ENCODE data around the gene MATN3. TPM values are rescaled to one million over a fixed set of nuclear protein-coding genes. Genes with fewer than 3 reads are reported as not detected.

Gene MATN3
- total and polyA plus RNA-seq, 8 donors, result 0.53 to 7.0 (median 0.87) TPM; not detected in 3

DNA sequence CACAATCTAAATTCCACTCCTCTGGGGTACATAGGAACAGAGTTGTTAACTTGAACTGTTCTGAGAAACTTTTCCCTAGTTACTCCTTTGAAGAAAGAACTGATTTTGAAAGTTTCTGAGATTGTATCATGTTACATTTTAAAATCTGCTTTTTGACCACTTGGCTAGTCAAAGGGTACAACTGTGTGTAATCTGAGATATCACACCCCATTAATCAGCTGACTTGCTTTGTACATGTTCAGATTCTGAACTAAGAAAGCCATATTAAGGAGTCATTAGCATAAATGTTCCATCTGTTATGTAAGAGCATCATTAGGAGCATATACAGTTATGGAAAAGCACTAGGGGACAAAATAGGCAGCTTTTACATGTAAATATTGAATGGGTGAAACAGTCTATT is 18.7 kb downstream of the MATN3 start:
- DNase-seq, result no peak
- H3K9me3 ChIP-seq, result no peaks in the 10 kb centered on the region
- no peak for TF ChIP-seq POLR2AphosphoS5 (IDR thresholded peaks at IDR 0.05)
- TF ChIP-seq EP300 (IDR thresholded peaks at IDR 0.05), result no peak
- TF ChIP-seq POLR2A (IDR thresholded peaks at IDR 0.05), result no peak
- TF ChIP-seq, protein P1, sequence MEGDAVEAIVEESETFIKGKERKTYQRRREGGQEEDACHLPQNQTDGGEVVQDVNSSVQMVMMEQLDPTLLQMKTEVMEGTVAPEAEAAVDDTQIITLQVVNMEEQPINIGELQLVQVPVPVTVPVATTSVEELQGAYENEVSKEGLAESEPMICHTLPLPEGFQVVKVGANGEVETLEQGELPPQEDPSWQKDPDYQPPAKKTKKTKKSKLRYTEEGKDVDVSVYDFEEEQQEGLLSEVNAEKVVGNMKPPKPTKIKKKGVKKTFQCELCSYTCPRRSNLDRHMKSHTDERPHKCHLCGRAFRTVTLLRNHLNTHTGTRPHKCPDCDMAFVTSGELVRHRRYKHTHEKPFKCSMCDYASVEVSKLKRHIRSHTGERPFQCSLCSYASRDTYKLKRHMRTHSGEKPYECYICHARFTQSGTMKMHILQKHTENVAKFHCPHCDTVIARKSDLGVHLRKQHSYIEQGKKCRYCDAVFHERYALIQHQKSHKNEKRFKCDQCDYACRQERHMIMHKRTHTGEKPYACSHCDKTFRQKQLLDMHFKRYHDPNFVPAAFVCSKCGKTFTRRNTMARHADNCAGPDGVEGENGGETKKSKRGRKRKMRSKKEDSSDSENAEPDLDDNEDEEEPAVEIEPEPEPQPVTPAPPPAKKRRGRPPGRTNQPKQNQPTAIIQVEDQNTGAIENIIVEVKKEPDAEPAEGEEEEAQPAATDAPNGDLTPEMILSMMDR (IDR thresholded peaks at IDR 0.05), result no peak
- H3K36me3 ChIP-seq, result no peaks in the 10 kb centered on the region
- peaks cover 0 to 3% (median 0%) of the 10 kb centered on the region in 3 donors for H3K27me3 ChIP-seq
- H3K4me1 ChIP-seq, result peaks cover 5 to 21% (median 17%) of the 10 kb centered on the region in 4 donors
- intact Hi-C loops (cut with DNase I; ENCODE audit: low total_unique reads), result no loop called here
- H3K4me3 ChIP-seq, result no peak overlapping the region
- H3K27ac ChIP-seq, result no peak overlapping the region

DNA sequence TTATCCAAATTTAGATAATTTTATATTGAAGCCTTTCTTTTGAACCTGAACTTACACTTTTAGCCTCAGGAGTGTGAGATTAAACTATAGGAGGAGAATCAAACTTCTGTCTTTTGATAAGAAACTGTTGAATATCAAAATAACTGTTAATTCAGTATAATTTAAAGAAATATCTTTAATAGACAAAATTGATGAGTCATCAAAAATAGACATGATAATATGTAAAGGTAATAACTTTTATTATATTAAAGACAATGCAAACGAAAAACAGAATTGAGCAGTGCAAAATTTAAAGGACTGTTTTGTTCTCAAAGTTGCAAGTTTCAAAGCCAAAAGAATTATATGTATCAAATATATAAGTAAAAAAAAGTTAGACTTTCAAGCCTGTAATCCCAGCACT is 20.6 kb downstream of the MATN3 start:
- H3K9me3 ChIP-seq, result no peaks in the 10 kb centered on the region
- peaks cover 0 to 3% (median 0%) of the 10 kb centered on the region in 3 donors for H3K27me3 ChIP-seq
- H3K4me1 ChIP-seq, result peaks cover 5 to 29% (median 20%) of the 10 kb centered on the region in 4 donors
- H3K27ac ChIP-seq, result no peak overlapping the region
- no peak overlapping the region for H3K4me3 ChIP-seq
- 83 to 94% (median 84%) methylated on average over 1 of the region's 1 CpG for WGBS, 5 donors
- TF ChIP-seq, protein P1 (IDR thresholded peaks at IDR 0.05), result no peak
- TF ChIP-seq POLR2A (IDR thresholded peaks at IDR 0.05) (no peak), POLR2AphosphoS5 (IDR thresholded peaks at IDR 0.05) (no peak), EP300 (IDR thresholded peaks at IDR 0.05) (no peak)
- no peaks in the 10 kb centered on the region for H3K36me3 ChIP-seq
- no peak for DNase-seq
- intact Hi-C loops (cut with DNase I; ENCODE audit: low total_unique reads), result no loop called here

DNA sequence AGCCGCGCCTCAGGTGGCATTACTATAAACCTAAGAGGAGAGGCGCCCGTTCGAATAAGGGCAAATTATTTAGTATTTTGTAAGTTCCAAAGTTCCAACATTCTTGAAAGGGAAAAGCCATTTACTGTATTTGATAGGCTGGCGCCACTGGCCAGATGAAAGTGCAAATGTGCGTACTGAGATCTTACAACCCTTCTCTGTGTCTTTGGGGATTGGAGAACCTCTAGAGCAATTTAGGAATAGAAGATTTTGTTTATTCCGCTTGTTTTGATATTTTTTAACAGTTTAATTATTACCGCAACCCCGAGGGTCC is 22.1 kb downstream of the MATN3 start:
- intact Hi-C loops (cut with DNase I; ENCODE audit: low total_unique reads), result no loop called here
- TF ChIP-seq, protein P1 (IDR thresholded peaks at IDR 0.05), result peak in 1 of 7 experiments; percentile 2
- TF ChIP-seq POLR2A (IDR thresholded peaks at IDR 0.05), result no peak
- Histone ChIP-seq H3K4me1 (peaks cover 5 to 29% (median 20%) of the 10 kb centered on the region in 4 donors), H3K27ac (peak overlapping the region; percentile 64 to 85 (median 69)), H3K27me3 (peaks cover 0 to 3% (median 0%) of the 10 kb centered on the region in 3 donors), H3K4me3 (peak overlapping the region; percentile 69 to 99 (median 84)), H3K9me3 (no peaks in the 10 kb centered on the region), H3K36me3 (peaks cover 0 to 4% (median 0%) of the 10 kb centered on the region in 4 donors)
- DNase-seq, result no peak
- 12 to 22% (median 14%) methylated on average over 10 of the region's 10 CpGs for WGBS, 5 donors

DNA sequence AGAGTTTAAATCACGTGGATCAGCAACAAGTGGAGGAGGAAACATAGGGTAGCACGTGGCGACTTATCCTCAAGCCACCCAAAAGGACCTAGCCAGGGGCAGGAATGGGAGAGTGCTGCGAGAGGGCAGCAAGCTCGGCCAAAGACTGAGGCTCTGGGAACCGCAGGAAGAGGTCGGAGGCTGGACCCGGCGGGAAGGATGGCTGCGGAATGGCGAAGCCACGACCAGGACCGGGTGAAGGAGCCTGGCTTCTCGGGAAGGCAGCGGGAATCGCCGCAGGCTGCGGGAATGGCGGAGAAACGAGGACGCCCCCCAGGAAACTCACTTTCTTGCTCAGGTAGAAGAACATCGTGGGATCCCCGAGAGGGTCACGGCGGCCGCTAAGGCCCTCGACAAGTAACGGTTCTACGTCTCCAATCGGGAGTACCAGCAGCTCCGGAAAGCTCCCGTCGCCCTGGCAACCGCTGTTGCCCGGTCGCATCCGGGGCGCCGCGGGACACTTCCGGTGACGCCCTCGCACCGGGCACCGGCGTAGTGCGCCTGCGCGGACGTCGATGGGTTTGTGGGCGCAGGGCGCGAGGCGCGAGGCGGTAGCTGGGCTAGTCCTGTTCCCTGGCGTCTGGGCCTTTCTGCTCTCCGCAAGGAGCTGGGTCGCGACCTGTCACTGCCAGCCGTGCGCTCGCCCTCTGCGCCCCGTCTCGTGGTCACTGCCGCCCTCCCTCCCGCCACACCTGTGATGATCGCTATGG is 22.6 kb downstream of the MATN3 start, which contains the start of gene WDR35:
Gene WDR35 (minus strand): TSS at position 439 of the 749 bp plus-strand sequence. CDS start 90 bp downstream, at position 349.
- peaks cover 5 to 29% (median 20%) of the 10 kb centered on the region in 4 donors for H3K4me1 ChIP-seq
- intact Hi-C loops (cut with DNase I; ENCODE audit: low total_unique reads), result no loop called here
- H3K36me3 ChIP-seq, result peaks cover 0 to 4% (median 1%) of the 10 kb centered on the region in 4 donors
- 0 to 2% (median 1%) methylated on average over 27 to 70 of the region's 70 CpGs for WGBS, 5 donors
- H3K27ac ChIP-seq, result peak within 1 kb of the TSS; percentile 64 to 85 (median 69)
- H3K4me3 ChIP-seq, result peak within 1 kb of the TSS; percentile 69 to 99 (median 84)
- TF ChIP-seq EP300 (IDR thresholded peaks at IDR 0.05) (no peak), POLR2A (IDR thresholded peaks at IDR 0.05) (no peak), POLR2AphosphoS5 (IDR thresholded peaks at IDR 0.05) (peak; percentile 67 to 95 (median 85))
- TF ChIP-seq, protein P1 (IDR thresholded peaks at IDR 0.05), result peak in 1 of 7 experiments; percentile 8
- H3K27me3 ChIP-seq, result peaks cover 0 to 3% (median 0%) of the 10 kb centered on the region in 3 donors
- DNase-seq, result peak; percentile 95 to 97
- no peaks in the 10 kb centered on the region for H3K9me3 ChIP-seq
